Neuron (in vitro differentiated cells): ENCODE results near the gene MEGF8.
A peak's percentile ranks its signal among the peaks of the same experiment; 100 is the strongest.

Source experiments
- H2AFZ ChIP-seq: one replicate; pipeline ENCODE4 v1.6.1; 2013; ENCODE audit warnings: low read depth, mild to moderate bottlenecking, inconsistent platforms, low read length, moderate library complexity
- H3K27me3 ChIP-seq: one replicate; pipeline ENCODE4 v1.6.1; 2013; ENCODE audit warnings: low read length; ENCODE audit not compliant: insufficient read depth
- H3K36me3 ChIP-seq: one replicate; pipeline ENCODE4 v1.6.1; 2013; ENCODE audit warnings: low read length; ENCODE audit not compliant: insufficient read depth
- H3K4me1 ChIP-seq: one replicate; pipeline ENCODE4 v1.6.1; 2013; ENCODE audit warnings: low read length; ENCODE audit not compliant: insufficient read depth
- H3K4me3 ChIP-seq: 2 replicates; pipeline ENCODE4 v1.5.1; 2013; ENCODE audit warnings: mild to moderate bottlenecking, low read length, moderate library complexity
- H3K9me3 ChIP-seq: one replicate; pipeline ENCODE4 v1.6.1; 2013; ENCODE audit warnings: low read length

The MEGF8 gene

DNA sequence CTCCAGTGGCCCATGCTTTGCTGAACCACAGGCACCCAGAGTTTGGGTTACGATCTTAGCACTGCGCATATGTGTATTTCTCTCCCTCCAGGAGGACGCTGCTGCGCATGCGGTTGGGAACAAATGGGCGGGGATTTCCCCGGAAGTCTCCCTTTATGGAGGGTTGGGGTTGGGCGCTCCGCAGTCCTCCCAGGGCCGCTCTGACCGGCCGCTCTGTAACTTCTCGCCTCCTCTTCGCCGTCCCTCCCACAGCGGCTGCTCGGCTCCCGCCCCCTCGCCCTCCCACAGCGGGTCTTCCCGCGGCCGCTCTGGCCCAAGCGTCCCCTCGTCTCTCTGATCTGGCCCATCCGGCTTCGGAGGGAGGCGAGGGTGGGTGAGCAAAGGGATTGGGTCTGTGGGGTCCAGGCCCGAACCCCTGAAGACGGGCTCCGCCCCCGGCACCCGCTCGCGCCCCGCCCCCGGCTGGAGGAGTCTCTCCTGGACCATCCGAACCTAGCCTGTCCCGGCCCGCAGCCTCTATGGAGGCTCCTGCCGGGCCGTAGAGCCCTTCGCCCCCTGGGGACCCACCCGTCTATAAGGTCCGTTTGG is at the start of gene MEGF8:
Gene MEGF8, plus strand, starts transcription at position 328 of the 588 bp plus-strand sequence. CDS start 609 bp downstream, outside the sequence.
- H3K4me1 ChIP-seq = peaks cover 16% of the 10 kb centered on the region
- peak within 1 kb of the TSS; percentile 29 for H2AFZ ChIP-seq
- H3K4me3 ChIP-seq = peak within 1 kb of the TSS; percentile 80
- H3K36me3 ChIP-seq = no peaks in the 10 kb centered on the region
- no peaks in the 10 kb centered on the region for H3K27me3 ChIP-seq
- H3K9me3 ChIP-seq = no peaks in the 10 kb centered on the region

DNA sequence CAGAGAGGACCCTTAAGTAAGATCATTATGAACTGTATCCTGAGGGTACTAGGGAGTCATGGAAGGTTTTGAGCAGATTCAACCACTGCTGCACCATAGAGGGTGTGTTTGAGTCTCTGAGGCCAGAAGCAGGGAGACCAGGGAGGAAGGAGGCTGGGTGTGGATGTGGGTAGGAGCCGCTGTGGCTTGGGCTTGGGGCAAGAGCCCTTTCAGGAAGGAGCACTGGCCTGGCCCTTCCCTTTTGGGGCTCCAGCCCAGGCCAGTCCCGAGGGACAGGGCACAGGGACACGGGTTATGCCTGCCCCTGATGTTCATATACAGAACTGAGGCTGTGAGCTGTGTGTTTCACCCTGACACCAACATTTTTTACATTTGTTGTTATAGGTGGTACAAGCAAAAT is 49.2 kb upstream of the MEGF8 start:
- peaks cover 26% of the 10 kb centered on the region for H3K36me3 ChIP-seq
- H2AFZ ChIP-seq = no peak overlapping the region
- no peaks in the 10 kb centered on the region for H3K27me3 ChIP-seq
- H3K4me3 ChIP-seq = no peak overlapping the region
- no peaks in the 10 kb centered on the region for H3K9me3 ChIP-seq
- peaks cover 13% of the 10 kb centered on the region for H3K4me1 ChIP-seq

- H3K36me3 ChIP-seq = peaks cover 26% of the 10 kb centered on the region
- H3K4me3 ChIP-seq = no peak overlapping the region
- peaks cover 18% of the 10 kb centered on the region for H3K4me1 ChIP-seq
- H3K9me3 ChIP-seq = no peaks in the 10 kb centered on the region
- no peak overlapping the region for H2AFZ ChIP-seq
- H3K27me3 ChIP-seq = no peaks in the 10 kb centered on the region
These were observed 48.6 kb upstream of the MEGF8 start for GRCh38 chr19:42276821-42277220.

- Histone ChIP-seq H3K4me1 (peaks cover 29% of the 10 kb centered on the region), H3K4me3 (no peak overlapping the region), H3K36me3 (peaks cover 24% of the 10 kb centered on the region), H2AFZ (no peak overlapping the region), H3K9me3 (no peaks in the 10 kb centered on the region), H3K27me3 (no peaks in the 10 kb centered on the region)
These were observed 47.5 kb upstream of the MEGF8 start for GRCh38 chr19:42277821-42278451.

GRCh38 chr19:42278452-42279154 is 46.8 kb upstream of the MEGF8 start:
- Histone ChIP-seq H2AFZ (no peak overlapping the region), H3K4me3 (no peak overlapping the region), H3K27me3 (no peaks in the 10 kb centered on the region), H3K9me3 (no peaks in the 10 kb centered on the region), H3K4me1 (peaks cover 35% of the 10 kb centered on the region), H3K36me3 (peaks cover 17% of the 10 kb centered on the region)

- Histone ChIP-seq H3K4me3 (peak overlapping the region; percentile 77), H3K27me3 (no peaks in the 10 kb centered on the region), H3K4me1 (peaks cover 35% of the 10 kb centered on the region), H3K9me3 (no peaks in the 10 kb centered on the region), H3K36me3 (peaks cover 10% of the 10 kb centered on the region), H2AFZ (no peak overlapping the region)
These were observed 46.1 kb upstream of the MEGF8 start for GRCh38 chr19:42279155-42279901.

GRCh38 chr19:42279902-42280814 is 45.3 kb upstream of the MEGF8 start:
- Histone ChIP-seq H3K27me3 (no peaks in the 10 kb centered on the region), H2AFZ (peak overlapping the region; percentile 49), H3K9me3 (no peaks in the 10 kb centered on the region), H3K4me1 (peaks cover 41% of the 10 kb centered on the region), H3K36me3 (peaks cover 2% of the 10 kb centered on the region), H3K4me3 (peak overlapping the region; percentile 77)

DNA sequence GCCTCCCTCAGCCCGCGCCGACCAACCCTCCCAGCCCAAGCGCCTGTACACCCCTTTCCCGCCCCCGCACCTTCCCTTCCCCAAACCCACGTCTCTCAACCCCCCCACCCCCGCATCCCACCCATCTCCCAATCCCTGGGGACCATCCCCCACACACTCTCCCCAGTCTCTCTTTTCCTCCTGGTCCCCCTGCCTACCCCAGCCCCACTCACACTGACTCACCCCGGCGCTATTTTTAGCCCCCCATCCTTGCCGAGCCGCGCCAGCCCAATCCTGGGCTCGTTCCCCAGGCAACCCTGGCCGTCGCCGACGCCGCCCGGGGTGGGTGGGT is 44.7 kb upstream of the MEGF8 start:
- peak overlapping the region; percentile 77 for H3K4me3 ChIP-seq
- no peaks in the 10 kb centered on the region for H3K36me3 ChIP-seq
- no peaks in the 10 kb centered on the region for H3K27me3 ChIP-seq
- no peak overlapping the region for H2AFZ ChIP-seq
- peaks cover 47% of the 10 kb centered on the region for H3K4me1 ChIP-seq
- no peaks in the 10 kb centered on the region for H3K9me3 ChIP-seq

DNA sequence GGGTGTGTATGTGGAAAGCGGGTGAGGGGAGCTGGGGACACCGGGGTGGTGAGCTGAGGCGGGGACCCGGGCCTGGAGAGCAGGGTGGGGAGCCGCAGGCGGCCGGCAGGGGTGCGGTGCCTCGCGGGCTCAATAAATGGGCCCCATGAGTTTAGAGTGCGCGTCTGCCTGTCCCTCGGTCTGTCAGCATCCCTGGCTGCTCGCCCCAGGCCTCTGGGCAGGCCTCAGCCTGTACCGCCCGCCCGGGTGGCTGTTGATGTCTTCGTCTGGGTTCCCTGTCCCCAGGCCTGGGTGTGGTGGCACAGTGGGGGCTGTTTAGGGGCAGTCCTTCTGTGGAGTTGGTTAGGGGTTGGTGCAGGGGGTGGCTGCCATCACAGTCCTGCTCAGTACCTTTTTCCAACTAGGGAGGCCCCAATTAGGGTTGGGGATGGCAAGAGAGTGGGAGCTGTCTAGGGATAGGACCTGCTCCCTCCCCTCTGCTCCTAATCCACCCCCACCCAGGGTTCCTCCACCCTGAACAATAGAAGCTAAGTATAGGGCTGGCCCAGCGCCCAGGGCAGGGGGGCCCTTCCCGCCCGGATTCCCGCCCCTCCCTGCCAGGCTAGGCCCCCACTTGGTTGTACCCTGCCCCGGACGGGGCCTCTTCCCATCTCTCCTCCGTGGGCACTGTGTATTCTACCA is 44.1 kb upstream of the MEGF8 start:
- peak overlapping the region; percentile 77 for H3K4me3 ChIP-seq
- no peaks in the 10 kb centered on the region for H3K36me3 ChIP-seq
- no peaks in the 10 kb centered on the region for H3K9me3 ChIP-seq
- peaks cover 52% of the 10 kb centered on the region for H3K4me1 ChIP-seq
- no peak overlapping the region for H2AFZ ChIP-seq
- no peaks in the 10 kb centered on the region for H3K27me3 ChIP-seq

DNA sequence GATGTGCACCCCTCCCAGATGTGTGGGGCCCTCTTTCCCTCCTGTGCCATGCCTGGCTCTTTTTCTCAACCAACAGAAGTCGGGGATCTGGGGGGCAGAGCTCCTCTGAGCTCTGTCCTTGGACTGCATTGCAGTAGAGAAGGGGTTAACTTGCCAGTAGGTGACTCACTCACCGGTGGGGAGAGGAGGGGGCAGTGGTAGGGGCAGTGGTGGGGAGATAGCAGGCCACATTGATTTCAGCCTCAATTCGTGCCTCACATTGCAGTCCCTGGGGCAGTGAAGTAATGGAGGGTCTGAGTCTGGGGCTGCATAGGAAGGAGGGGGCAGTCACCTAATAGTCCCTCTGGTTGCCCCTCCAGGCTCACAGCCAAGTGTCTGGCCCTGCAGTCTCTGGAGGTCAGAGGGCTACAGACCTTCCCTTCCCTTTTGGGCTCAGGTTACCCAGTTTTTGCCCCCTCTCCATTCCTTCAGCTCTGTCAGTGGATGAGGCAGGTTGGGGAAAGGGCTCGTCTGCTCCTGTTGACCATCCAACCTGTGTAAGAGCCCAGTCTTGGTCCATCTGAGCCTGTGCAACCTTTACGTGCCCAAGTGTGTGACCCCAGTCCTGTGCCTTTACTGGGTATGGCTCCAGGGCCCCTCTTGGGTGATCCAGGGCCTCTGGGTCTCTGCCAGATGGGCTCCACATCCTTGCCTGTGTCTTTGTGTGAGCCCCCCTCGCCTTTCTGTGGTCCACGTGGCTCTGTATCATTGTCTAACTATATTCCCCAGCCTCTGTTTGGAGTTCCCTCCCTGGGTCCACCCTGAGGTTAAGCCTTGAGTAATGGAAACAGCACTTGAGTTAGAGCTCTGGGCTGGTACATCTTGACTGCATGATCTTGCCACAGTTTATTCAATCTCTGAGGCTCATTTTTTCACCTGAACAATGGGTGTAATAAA is 43.3 kb upstream of the MEGF8 start:
- H2AFZ ChIP-seq = no peak overlapping the region
- H3K4me1 ChIP-seq = peaks cover 52% of the 10 kb centered on the region
- no peaks in the 10 kb centered on the region for H3K27me3 ChIP-seq
- peaks cover 5% of the 10 kb centered on the region for H3K36me3 ChIP-seq
- H3K9me3 ChIP-seq = no peaks in the 10 kb centered on the region
- H3K4me3 ChIP-seq = peak overlapping the region; percentile 77

DNA sequence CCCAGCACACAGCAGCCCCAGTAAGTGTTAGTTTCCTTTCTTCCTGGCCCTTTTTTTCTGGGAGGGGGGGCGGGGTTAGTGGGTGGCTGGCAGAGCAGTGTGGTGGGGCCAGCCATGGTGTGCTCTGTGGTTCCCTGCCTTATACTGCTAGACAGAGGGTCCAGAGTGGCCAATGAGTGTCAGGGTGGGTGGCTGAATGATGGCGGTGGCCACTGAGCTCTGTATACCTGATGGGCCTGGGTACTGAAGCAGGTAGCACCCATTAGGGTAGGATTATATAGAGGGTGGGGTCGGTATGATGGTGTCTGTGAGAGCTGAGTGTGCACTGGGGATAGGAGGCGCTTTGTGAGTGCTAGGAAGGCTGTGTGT is 42.6 kb upstream of the MEGF8 start:
- no peaks in the 10 kb centered on the region for H3K27me3 ChIP-seq
- peaks cover 12% of the 10 kb centered on the region for H3K36me3 ChIP-seq
- peaks cover 52% of the 10 kb centered on the region for H3K4me1 ChIP-seq
- H3K9me3 ChIP-seq = no peaks in the 10 kb centered on the region
- H2AFZ ChIP-seq = no peak overlapping the region
- H3K4me3 ChIP-seq = no peak overlapping the region
